Measurements from ENCODE around the gene EIF3F.

DNA sequence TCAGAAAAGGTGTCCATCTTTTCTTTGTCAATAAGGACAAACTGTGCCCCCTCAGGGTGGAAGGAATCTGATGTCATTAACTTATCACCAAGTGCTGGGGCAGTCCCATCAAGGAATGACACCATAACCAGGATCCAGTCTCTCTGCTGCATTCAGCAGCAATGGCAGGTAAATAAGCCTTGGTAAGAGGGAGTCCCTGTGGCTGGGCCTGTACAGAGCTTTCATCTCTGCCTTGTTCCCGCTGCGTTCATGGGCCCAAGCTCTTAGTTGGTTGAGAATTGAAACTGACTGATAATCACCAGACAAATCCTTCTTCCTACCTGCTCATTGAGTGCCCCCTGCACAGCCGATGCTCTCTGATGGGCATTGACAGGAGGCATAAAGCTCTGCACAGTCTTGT is 22.7 kb downstream of the EIF3F start:
- TF ChIP-seq, protein P1, sequence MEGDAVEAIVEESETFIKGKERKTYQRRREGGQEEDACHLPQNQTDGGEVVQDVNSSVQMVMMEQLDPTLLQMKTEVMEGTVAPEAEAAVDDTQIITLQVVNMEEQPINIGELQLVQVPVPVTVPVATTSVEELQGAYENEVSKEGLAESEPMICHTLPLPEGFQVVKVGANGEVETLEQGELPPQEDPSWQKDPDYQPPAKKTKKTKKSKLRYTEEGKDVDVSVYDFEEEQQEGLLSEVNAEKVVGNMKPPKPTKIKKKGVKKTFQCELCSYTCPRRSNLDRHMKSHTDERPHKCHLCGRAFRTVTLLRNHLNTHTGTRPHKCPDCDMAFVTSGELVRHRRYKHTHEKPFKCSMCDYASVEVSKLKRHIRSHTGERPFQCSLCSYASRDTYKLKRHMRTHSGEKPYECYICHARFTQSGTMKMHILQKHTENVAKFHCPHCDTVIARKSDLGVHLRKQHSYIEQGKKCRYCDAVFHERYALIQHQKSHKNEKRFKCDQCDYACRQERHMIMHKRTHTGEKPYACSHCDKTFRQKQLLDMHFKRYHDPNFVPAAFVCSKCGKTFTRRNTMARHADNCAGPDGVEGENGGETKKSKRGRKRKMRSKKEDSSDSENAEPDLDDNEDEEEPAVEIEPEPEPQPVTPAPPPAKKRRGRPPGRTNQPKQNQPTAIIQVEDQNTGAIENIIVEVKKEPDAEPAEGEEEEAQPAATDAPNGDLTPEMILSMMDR (IDR thresholded peaks at IDR 0.05; ENCODE audit: poor library complexity, severe bottlenecking): no peak
- TF ChIP-seq EZH2 (IDR thresholded peaks at IDR 0.05; ENCODE audit: borderline replicate concordance, insufficient read depth, low read length, poor library complexity, severe bottlenecking) (no peak), EP300 (conservative IDR thresholded peaks at IDR 0.05; ENCODE audit: poor library complexity, severe bottlenecking) (no peak), POLR2AphosphoS5 (IDR thresholded peaks at IDR 0.05) (no peak), SMC3 (conservative IDR thresholded peaks at IDR 0.05; ENCODE audit: poor library complexity) (no peak), MXI1 (conservative IDR thresholded peaks at IDR 0.05; ENCODE audit: poor library complexity, severe bottlenecking) (no peak), TAF1 (IDR thresholded peaks at IDR 0.05; ENCODE audit: low read depth) (no peak)
- TF ChIP-seq, protein P2, sequence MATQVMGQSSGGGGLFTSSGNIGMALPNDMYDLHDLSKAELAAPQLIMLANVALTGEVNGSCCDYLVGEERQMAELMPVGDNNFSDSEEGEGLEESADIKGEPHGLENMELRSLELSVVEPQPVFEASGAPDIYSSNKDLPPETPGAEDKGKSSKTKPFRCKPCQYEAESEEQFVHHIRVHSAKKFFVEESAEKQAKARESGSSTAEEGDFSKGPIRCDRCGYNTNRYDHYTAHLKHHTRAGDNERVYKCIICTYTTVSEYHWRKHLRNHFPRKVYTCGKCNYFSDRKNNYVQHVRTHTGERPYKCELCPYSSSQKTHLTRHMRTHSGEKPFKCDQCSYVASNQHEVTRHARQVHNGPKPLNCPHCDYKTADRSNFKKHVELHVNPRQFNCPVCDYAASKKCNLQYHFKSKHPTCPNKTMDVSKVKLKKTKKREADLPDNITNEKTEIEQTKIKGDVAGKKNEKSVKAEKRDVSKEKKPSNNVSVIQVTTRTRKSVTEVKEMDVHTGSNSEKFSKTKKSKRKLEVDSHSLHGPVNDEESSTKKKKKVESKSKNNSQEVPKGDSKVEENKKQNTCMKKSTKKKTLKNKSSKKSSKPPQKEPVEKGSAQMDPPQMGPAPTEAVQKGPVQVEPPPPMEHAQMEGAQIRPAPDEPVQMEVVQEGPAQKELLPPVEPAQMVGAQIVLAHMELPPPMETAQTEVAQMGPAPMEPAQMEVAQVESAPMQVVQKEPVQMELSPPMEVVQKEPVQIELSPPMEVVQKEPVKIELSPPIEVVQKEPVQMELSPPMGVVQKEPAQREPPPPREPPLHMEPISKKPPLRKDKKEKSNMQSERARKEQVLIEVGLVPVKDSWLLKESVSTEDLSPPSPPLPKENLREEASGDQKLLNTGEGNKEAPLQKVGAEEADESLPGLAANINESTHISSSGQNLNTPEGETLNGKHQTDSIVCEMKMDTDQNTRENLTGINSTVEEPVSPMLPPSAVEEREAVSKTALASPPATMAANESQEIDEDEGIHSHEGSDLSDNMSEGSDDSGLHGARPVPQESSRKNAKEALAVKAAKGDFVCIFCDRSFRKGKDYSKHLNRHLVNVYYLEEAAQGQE (IDR thresholded peaks at IDR 0.05; ENCODE audit: borderline replicate concordance): no peak

Data from neural cell (in vitro differentiated cells).